H1 (cell line): ENCODE results near the gene AGAP3. TPM values are rescaled to one million over a fixed set of nuclear protein-coding genes. Genes with fewer than 3 reads are reported as not detected.

ENCODE experiments used
- CTCF ChIA-PET: fragments of 300-600 bp; sonication (Branson Sonifier 250); formaldehyde crosslinking; loops from one replicate; lab custom pipeline; 2021; ENCODE audit not compliant: partially characterized antibody; lab: Charles Lee
- POLR2A ChIA-PET: fragments of 300-600 bp; sonication (Branson Sonifier 250); formaldehyde crosslinking; loops from one replicate; lab custom pipeline; 2021; ENCODE audit warnings: inconsistent platforms; ENCODE audit not compliant: partially characterized antibody; lab: Charles Lee
- DNase-seq, 2 experiments: peaks; one replicate each; pipeline versions ENCODE4 v3.0.0 to v3.0.0-alpha.2; 2010 to 2022; ENCODE audit warnings: low spot score in 2 of 2, low read depth in 1 of 2, mixed read lengths in 1 of 2
- FAIRE-seq: peaks from 2 replicates; lab custom pipeline; 2011; peaks lifted over from hg19 to GRCh38; lab: Jason Lieb, UNC
- H2AFZ ChIP-seq: 2 replicates; pipeline ENCODE4 v1.8.1; 2012; ENCODE audit warnings: low read length, inconsistent platforms
- H2AK5ac ChIP-seq: 2 replicates; pipeline ENCODE4 v1.6.1; 2013; ENCODE audit warnings: low read depth, low read length
- H2BK120ac ChIP-seq: replicated peaks from 2 replicates; pipeline ENCODE3; 2013; ENCODE audit warnings: low read depth, low read length, inconsistent platforms
- H2BK12ac ChIP-seq: 2 replicates; pipeline ENCODE4 v1.6.1; 2013; ENCODE audit warnings: low read depth, low read length
- H2BK15ac ChIP-seq: 2 replicates; pipeline ENCODE4 v1.6.1; 2013; ENCODE audit warnings: low read length
- H2BK20ac ChIP-seq: 2 replicates; pipeline ENCODE4 v1.6.1; 2013; ENCODE audit warnings: low read length
- H2BK5ac ChIP-seq: 2 replicates; pipeline ENCODE4 v1.6.1; 2013; ENCODE audit warnings: low read depth, low read length
- H3K14ac ChIP-seq: 2 replicates; pipeline ENCODE4 v1.6.1; 2013; ENCODE audit warnings: inconsistent platforms; ENCODE audit not compliant: insufficient read length
- H3K18ac ChIP-seq: 2 replicates; pipeline ENCODE4 v1.6.1; 2013; ENCODE audit warnings: low read length; ENCODE audit errors: extremely low read depth
- H3K23ac ChIP-seq: 2 replicates; pipeline ENCODE4 v1.6.1; 2013; ENCODE audit warnings: inconsistent platforms; ENCODE audit not compliant: insufficient read length
- H3K23me2 ChIP-seq: 2 replicates; pipeline ENCODE4 v1.6.1; 2013; ENCODE audit warnings: low read depth, low read length
- H3K27ac ChIP-seq: 2 replicates; pipeline ENCODE4 v1.6.1; 2011; ENCODE audit warnings: low read depth, low read length, inconsistent platforms
- H3K27me3 ChIP-seq, 4 experiments: replicated peaks in 1 of 4; 1 replicate in 1 of 4; 2 replicates in 3 of 4; pipeline versions ENCODE4 v1.6.1 to v1.8.1; 2011 to 2013; ENCODE audit warnings: low read length in 3 of 4, mild to moderate bottlenecking in 3 of 4, inconsistent platforms in 2 of 4, mixed read lengths in 2 of 4, moderate library complexity in 1 of 4; ENCODE audit not compliant: control insufficient read depth in 3 of 4, insufficient read depth in 3 of 4; ENCODE audit errors: extremely low read depth in 1 of 4
- H3K36me3 ChIP-seq, 4 experiments: 2 replicates each; pipeline versions ENCODE4 v1.6.1 to v1.8.1; 2011 to 2013; ENCODE audit warnings: mild to moderate bottlenecking in 4 of 4, low read length in 3 of 4, moderate library complexity in 2 of 4, control low read depth in 1 of 4, inconsistent platforms in 1 of 4; ENCODE audit not compliant: insufficient read depth in 4 of 4, control insufficient read depth in 2 of 4
- H3K4ac ChIP-seq: replicated peaks from 2 replicates; pipeline ENCODE3; 2013; ENCODE audit warnings: low read length, low read depth, mixed read lengths, inconsistent platforms; ENCODE audit not compliant: insufficient read length
- H3K4me1 ChIP-seq, 4 experiments: replicated peaks in 1 of 4; 1 replicate in 1 of 4; 2 replicates in 3 of 4; pipeline versions ENCODE4 v1.6.1 to v1.8.1; 2011 to 2013; ENCODE audit warnings: low read length in 3 of 4, inconsistent platforms in 2 of 4, mixed read lengths in 1 of 4; ENCODE audit not compliant: insufficient read depth in 4 of 4, control insufficient read depth in 3 of 4
- H3K4me2 ChIP-seq, 2 experiments: 2 replicates each; pipeline versions ENCODE4 v1.6.1 to v1.8.1; 2011 to 2013; ENCODE audit warnings: low read depth in 2 of 2, low read length in 2 of 2, control low read depth in 1 of 2, inconsistent platforms in 1 of 2, mild to moderate bottlenecking in 1 of 2; ENCODE audit not compliant: insufficient read depth in 1 of 2
- H3K4me3 ChIP-seq, 4 experiments: fragments of 200-600, 300-600 bp in 1 of 4; sonication (generic), shearing (Covaris generic), sonication (Bioruptor Twin) in 1 of 4; 2 replicates each; pipeline versions ENCODE4 v1.5.1 to v1.8.1; 2011 to 2016; ENCODE audit warnings: low read length in 4 of 4, low read depth in 3 of 4, control low read depth in 2 of 4, inconsistent platforms in 2 of 4, mild to moderate bottlenecking in 2 of 4, mixed read lengths in 1 of 4, moderate library complexity in 1 of 4; ENCODE audit not compliant: insufficient read depth in 2 of 4; ENCODE audit errors: extremely low read depth in 1 of 4
- H3K56ac ChIP-seq: replicated peaks from 2 replicates; pipeline ENCODE3; 2013; ENCODE audit warnings: low read depth, mild to moderate bottlenecking, mixed read lengths, low read length, inconsistent platforms; ENCODE audit not compliant: insufficient read length
- H3K79me1 ChIP-seq: 2 replicates; pipeline ENCODE4 v1.6.1; 2013; ENCODE audit warnings: low read depth, low read length, control low read depth
- H3K79me2 ChIP-seq, 2 experiments: 2 replicates each; pipeline versions ENCODE4 v1.6.1 to v1.8.1; 2012 to 2013; ENCODE audit warnings: low read length in 2 of 2, mild to moderate bottlenecking in 2 of 2, inconsistent platforms in 1 of 2; ENCODE audit not compliant: insufficient read depth in 2 of 2, control insufficient read depth in 1 of 2
- H3K9ac ChIP-seq, 4 experiments: replicated peaks in 1 of 4; 1 replicate in 1 of 4; 2 replicates in 3 of 4; pipeline versions ENCODE4 v1.6.1 to v1.8.1; 2011 to 2013; ENCODE audit warnings: low read depth in 3 of 4, low read length in 3 of 4, control low read depth in 2 of 4, mild to moderate bottlenecking in 2 of 4, moderate library complexity in 2 of 4, inconsistent platforms in 1 of 4; ENCODE audit errors: extremely low read depth in 1 of 4
- H3K9me3 ChIP-seq, 2 experiments: 2 replicates each; pipeline versions ENCODE4 v1.6.1 to v1.8.1; 2012 to 2013; ENCODE audit warnings: mild to moderate bottlenecking in 2 of 2, moderate library complexity in 2 of 2, control low read depth in 1 of 2, inconsistent platforms in 1 of 2, low read depth in 1 of 2, low read length in 1 of 2, mixed read lengths in 1 of 2; ENCODE audit not compliant: insufficient read depth in 2 of 2
- H4K20me1 ChIP-seq, 2 experiments: replicated peaks in 1 of 2; 2 replicates each; pipeline versions ENCODE3 to v1.8.1; 2011 to 2013; ENCODE audit warnings: inconsistent platforms in 2 of 2, low read length in 2 of 2, mild to moderate bottlenecking in 1 of 2; ENCODE audit not compliant: insufficient read depth in 2 of 2, control insufficient read depth in 1 of 2
- H4K5ac ChIP-seq: 2 replicates; pipeline ENCODE4 v1.6.1; 2013; ENCODE audit warnings: low read length, low read depth, mixed read lengths, inconsistent platforms; ENCODE audit not compliant: insufficient read length
- H4K8ac ChIP-seq: 2 replicates; pipeline ENCODE4 v1.8.0; 2013; ENCODE audit warnings: mild to moderate bottlenecking, moderate library complexity, low read length, inconsistent platforms; ENCODE audit not compliant: insufficient read depth; ENCODE audit errors: extremely low read depth
- H4K91ac ChIP-seq: replicated peaks from 2 replicates; pipeline ENCODE3; 2013; ENCODE audit warnings: low read length, mixed read lengths, inconsistent platforms; ENCODE audit not compliant: insufficient read length
- CHD1 ChIP-seq: IDR thresholded peaks from 2 replicates; pipeline ENCODE4 v1.6.1; 2012; ENCODE audit warnings: low read depth, low read length, improper control_type of control experiment
- EZH2 ChIP-seq: fragments of 200-600 bp; sonication (generic); IDR thresholded peaks from 2 replicates; pipeline ENCODE4 v1.7.1; 2012; ENCODE audit warnings: low read depth, mild to moderate bottlenecking, moderate library complexity, low read length, inconsistent platforms; ENCODE audit not compliant: severe bottlenecking
- HDAC6 ChIP-seq: IDR thresholded peaks from one replicate; pipeline ENCODE4 v1.7.1; 2012; ENCODE audit warnings: low read depth, mild to moderate bottlenecking, inconsistent platforms, low read length, moderate library complexity
- JUND ChIP-seq: IDR thresholded peaks from 2 replicates; pipeline ENCODE4 v1.6.1; 2011; ENCODE audit warnings: mild to moderate bottlenecking, improper control_type of control experiment, low read length
- RNF2 ChIP-seq: fragments of 200-900, 300-1000 bp; sonication (generic); IDR thresholded peaks from 2 replicates; pipeline ENCODE4 v1.7.1; 2016; ENCODE audit warnings: borderline replicate concordance, low read depth, mild to moderate bottlenecking, antibody characterized with exemption, low read length; ENCODE audit not compliant: poor library complexity, severe bottlenecking; ENCODE audit errors: missing control alignments
- SAP30 ChIP-seq: fragments of 300-600 bp; sonication (generic); IDR thresholded peaks from 2 replicates; pipeline ENCODE4 v1.7.1; 2012; ENCODE audit warnings: low read length, moderate library complexity, mild to moderate bottlenecking, inconsistent platforms; ENCODE audit not compliant: insufficient read depth, insufficient replicate concordance
- SUZ12 ChIP-seq: fragments of 200-600 bp; sonication (generic); IDR thresholded peaks from 2 replicates; pipeline ENCODE4 v1.6.1; 2012; ENCODE audit warnings: mild to moderate bottlenecking, inconsistent platforms, low read length, moderate library complexity, mixed read lengths
- TBP ChIP-seq: IDR thresholded peaks from 2 replicates; pipeline ENCODE4 v1.6.1; 2011; ENCODE audit warnings: low read depth, low read length, improper control_type of control experiment
- TCF12 ChIP-seq: IDR thresholded peaks from 2 replicates; pipeline ENCODE4 v1.6.1; 2011; ENCODE audit warnings: low read depth, mild to moderate bottlenecking, low read length
- WGBS, 2 experiments: shearing (Covaris generic) in 1 of 2; methylation state at CpG; one replicate each; pipeline versions ENCODE4 v1.1.6 to v1.1.7; 2013 to 2015; ENCODE audit warnings: low lambda C conversion rate in 2 of 2, mixed read lengths in 2 of 2, inconsistent platforms in 1 of 2, low coverage in 1 of 2, missing lambda C conversion rate in 1 of 2; ENCODE audit not compliant: insufficient replicate concordance in 2 of 2, insufficient coverage in 1 of 2, insufficient read length in 1 of 2; ENCODE audit errors: extremely low coverage in 1 of 2, missing lambda C conversion rate in 1 of 2; 5-methylcytosine and 5-hydroxymethylcytosine counted together
- polyA plus RNA-seq, 7 experiments: library from polyadenylated mRNA; depleted of rRNA in 3 of 7; stranded (reverse) in 5 of 7; unstranded in 2 of 7; fragments of >200 nt in 5 of 7; fragments of 200-250 nt in 2 of 7; gene quantifications; 1 replicate in 5 of 7; 2 replicates in 1 of 7; 4 replicates in 1 of 7; pipeline versions ENCODE4 v1.2.1 to v1.2.3, GENCODE V29; 2011 to 2013; ENCODE audit warnings: missing spikeins in 2 of 7, mixed read lengths in 2 of 7
- total RNA-seq: library from RNA; stranded (reverse); fragmentation: NEBNext Ultra II Directional; extraction: Animal tissue kit (Norgen Biotek cat#: 25700); gene quantifications from 2 replicates; pipeline ENCODE4 v1.2.1, GENCODE V29; 2021

AGAP3 gene
- total and polyA plus RNA-seq, 2 of the 8 experiments (the other 6 are each of a cell fraction or from before 2014, with no cell fraction given), result 66.4 to 120 TPM

DNA sequence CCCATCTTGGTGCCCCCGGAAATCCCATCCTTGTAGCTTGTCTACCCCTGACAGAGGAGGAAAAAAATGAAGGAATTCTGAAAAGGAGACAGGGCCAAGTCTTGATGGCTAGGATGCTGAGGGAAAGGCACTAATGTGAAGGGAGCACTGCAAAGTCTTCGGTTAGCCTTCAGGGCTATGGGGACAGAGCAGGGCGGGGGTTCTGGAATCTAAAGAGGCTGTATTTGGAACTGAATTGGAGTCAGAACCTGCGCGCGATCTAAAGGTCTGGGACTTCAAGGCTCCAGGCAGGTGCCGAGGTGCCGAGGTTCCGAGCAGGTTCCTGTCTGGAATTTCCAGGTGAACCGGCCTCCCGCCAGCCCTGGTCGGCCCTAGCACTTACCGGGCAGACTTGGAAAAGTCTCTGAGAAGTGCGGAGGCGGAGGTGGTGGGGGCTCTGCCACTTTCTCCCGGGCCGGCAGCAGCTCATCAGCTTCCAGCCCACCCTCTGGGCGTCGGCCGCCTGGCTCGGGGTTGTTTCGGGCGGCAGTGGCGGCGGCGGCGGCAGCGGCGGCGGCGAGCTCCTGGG, 80.4 kb downstream of the AGAP3 start:
- Histone ChIP-seq H3K9me3 (no peaks in the 10 kb centered on the region), H4K5ac (no peak overlapping the region), H3K4me1 (peaks cover 0 to 3% (median under 1%) of the 10 kb centered on the region in 4 experiments; a peak in 2 of 7 replicates), H3K27ac (no peak overlapping the region), H2BK15ac (no peak overlapping the region), H4K8ac (no peak overlapping the region), H3K79me1 (no peaks in the 10 kb centered on the region), H2BK12ac (no peak overlapping the region), H3K23me2 (peaks cover 4% of the 10 kb centered on the region; the same call in 1 of the 2 replicates), H3K36me3 (no peaks in the 10 kb centered on the region; a peak in 1 of 8 replicates), H3K79me2 (no peaks in the 10 kb centered on the region), H2AFZ (no peak overlapping the region), H3K9ac (no peak overlapping the region), H3K4ac (no peak overlapping the region), H4K91ac (no peak overlapping the region), H2BK20ac (no peak overlapping the region), H4K20me1 (peaks cover 2% of the 10 kb centered on the region in 2 experiments), H3K27me3 (peaks cover 43 to 75% (median 59%) of the 10 kb centered on the region in 4 experiments), H3K4me2 (peak overlapping the region; percentile 63 to 84), H3K56ac (no peak overlapping the region), H3K23ac (no peak overlapping the region), H2BK5ac (no peak overlapping the region), H2AK5ac (no peak overlapping the region), H2BK120ac (no peak overlapping the region), H3K14ac (no peak overlapping the region), H3K4me3 (peak overlapping the region; percentile 35 to 69 (median 40)), H3K18ac (no peak overlapping the region)
- FAIRE-seq, result no peak
- DNase-seq, result no peak
- TF ChIP-seq HDAC6 (no peak), RNF2 (peak; percentile 63), SUZ12 (peak; percentile 95), TCF12 (no peak), TBP (no peak), SAP30 (no peak), JUND (no peak), CHD1 (no peak), EZH2 (peak; percentile 88)
- WGBS, 2 experiments, result 10% methylated on average over 24 of the region's 31 CpGs; no CpG with 5 or more reads in 1 of the 2 experiments
- ChIA-PET POLR2A (interaction anchor here (0.9 to 1.8 kb wide), 4 partner anchors 9 to 65 kb away, joined by 3 to 5 read pairs (median 4); no protein-coding TSS in a partner anchor), CTCF (interaction anchor here (0.6 to 8.3 kb wide), 17 partner anchors 9 to 157 kb away, joined by 3 to 75 read pairs (median 4); no protein-coding TSS in a partner anchor)
